Natural killer cell (primary cell): Measurements from ENCODE around the gene CDK13. TPM values are rescaled to one million over a fixed set of nuclear protein-coding genes. Genes with fewer than 3 reads are reported as not detected.
A peak's percentile ranks its signal among the peaks of the same experiment; 100 is the strongest.

Source experiments
- ATAC-seq, 3 donors: fragments of 150-1000 bp in 2 of 3; fragments of 200-7000 bp in 1 of 3; cut with Tn5 transposase; 1 replicate in 1 of 3; 2 replicates in 2 of 3; pipeline ENCODE4 v1.10.0; 2021; ENCODE audit warnings: mild to moderate bottlenecking in 2 of 3, moderate library complexity in 2 of 3
- DNase-seq, 2 donors: peaks; one replicate each; pipeline versions ENCODE4 v3.0.0 to v3.0.0-alpha.2; 2013 to 2021; ENCODE audit warnings: mixed read lengths in 1 of 2
- H3K27ac ChIP-seq: one replicate; pipeline ENCODE4 v1.5.1; 2013; ENCODE audit warnings: mild to moderate bottlenecking, low read length
- H3K27me3 ChIP-seq: one replicate; pipeline ENCODE4 v1.6.1; 2013; ENCODE audit warnings: low read length; ENCODE audit not compliant: control insufficient read depth, insufficient read depth
- H3K36me3 ChIP-seq: one replicate; pipeline ENCODE4 v1.6.1; 2013; ENCODE audit warnings: low read length; ENCODE audit not compliant: control insufficient read depth, insufficient read depth
- H3K4me1 ChIP-seq: one replicate; pipeline ENCODE4 v1.6.1; 2013; ENCODE audit warnings: low read length; ENCODE audit not compliant: control insufficient read depth, insufficient read depth
- H3K4me3 ChIP-seq: one replicate; pipeline ENCODE4 v1.5.1; 2013; ENCODE audit warnings: low read length
- H3K9me3 ChIP-seq: one replicate; pipeline ENCODE4 v1.6.1; 2013; ENCODE audit warnings: low read length; ENCODE audit not compliant: control insufficient read depth, insufficient read depth
- H3K27ac Mint-ChIP-seq, 2 donors: one replicate each; pipeline ENCODE4 v1.8.0; 2022; ENCODE audit warnings: mild to moderate bottlenecking in 2 of 2, mixed read lengths in 2 of 2, moderate library complexity in 1 of 2
- H3K27me3 Mint-ChIP-seq, 2 donors: one replicate each; pipeline ENCODE4 v1.8.0; 2022; ENCODE audit warnings: low read depth in 2 of 2, mixed read lengths in 2 of 2
- H3K36me3 Mint-ChIP-seq: one replicate; pipeline ENCODE4 v1.8.0; 2022; ENCODE audit warnings: mixed read lengths
- H3K4me1 Mint-ChIP-seq, 2 donors: one replicate each; pipeline ENCODE4 v1.8.0; 2022; ENCODE audit warnings: mixed read lengths in 2 of 2
- H3K4me3 Mint-ChIP-seq: one replicate; pipeline ENCODE4 v1.8.0; 2022; ENCODE audit warnings: mild to moderate bottlenecking, moderate library complexity, mixed read lengths
- H3K9me3 Mint-ChIP-seq, 2 donors: one replicate each; pipeline ENCODE4 v1.8.0; 2022; ENCODE audit warnings: mixed read lengths in 2 of 2
- CTCF ChIP-seq: fragments of 200-600 bp; IDR thresholded peaks from one replicate; pipeline ENCODE4 v1.8.0; 2022; ENCODE audit warnings: antibody characterized with exemption
- WGBS: methylation state at CpG from one replicate; pipeline ENCODE4 v1.1.7; 2013; ENCODE audit warnings: missing lambda C conversion rate; ENCODE audit not compliant: insufficient coverage; 5-methylcytosine and 5-hydroxymethylcytosine counted together
- intact Hi-C: fragments of 100-400 bp; cut with micrococcal nuclease; formaldehyde crosslinking; loops from one replicate; pipeline ENCODE4 v1.14.2; 2022
- total RNA-seq, 4 donors: library from RNA; stranded (reverse); fragments of 120-200 nt in 1 of 4; gene quantifications; one replicate each; pipeline versions ENCODE4 v1.2.3 to v1.2.4, GENCODE V29; 2013 to 2022

Gene CDK13
- 100 to 1,000 TPM; 149 to 179 (median 163) TPM for total RNA-seq
- total RNA-seq (2013) = 195 TPM

GRCh38 chr7:39949971-39950472 lies at the start of gene CDK13:
TSS of gene CDK13 (plus strand) at chr7:39950256. CDS start at chr7:39950642, 386 bp downstream.
- no peak for TF ChIP-seq CTCF
- Histone ChIP-seq H3K27me3 (no peaks in the 10 kb centered on the region), H3K36me3 (no peaks in the 10 kb centered on the region), H3K9me3 (no peaks in the 10 kb centered on the region), H3K4me1 (peaks cover 14% of the 10 kb centered on the region), H3K27ac (peak within 1 kb of the TSS; percentile 99), H3K4me3 (peak within 1 kb of the TSS; percentile 98)
- H3K36me3 Mint-ChIP-seq = no peaks in the 10 kb centered on the region
- no peaks in the 10 kb centered on the region for H3K27me3 Mint-ChIP-seq
- ATAC-seq (peak; percentile 59 to 78 (median 68)), DNase-seq (peak; percentile 96 to 97)
- H3K9me3 Mint-ChIP-seq = no peaks in the 10 kb centered on the region
- peak within 1 kb of the TSS; percentile 98 for H3K4me3 Mint-ChIP-seq
- under 1% methylated on average over 59 of the region's 59 CpGs for WGBS
- intact Hi-C loops = loop anchor here (1.0 to 5.0 kb wide), 2 partner anchors 37 to 184 kb away; partner anchors contain the start of gene MPLKIP
- H3K4me1 Mint-ChIP-seq = peaks cover 45 to 54% of the 10 kb centered on the region in 2 donors
- peak within 1 kb of the TSS; percentile 98 to 100 for H3K27ac Mint-ChIP-seq

GRCh38 chr7:39904077-39904486 lies 46.0 kb upstream of the CDK13 start:
- Mint-ChIP-seq H3K4me3 (no peak overlapping the region), H3K4me1 (no peaks in the 10 kb centered on the region), H3K27me3 (no peaks in the 10 kb centered on the region), H3K36me3 (no peaks in the 10 kb centered on the region), H3K9me3 (no peaks in the 10 kb centered on the region), H3K27ac (no peak overlapping the region)
- intact Hi-C loops = no loop called here
- ATAC-seq (no peak), DNase-seq (no peak)
- WGBS = 95% methylated on average over 2 of the region's 2 CpGs
- peaks cover 6% of the 10 kb centered on the region for H3K9me3 ChIP-seq
- H3K27me3 ChIP-seq = no peaks in the 10 kb centered on the region
- no peaks in the 10 kb centered on the region for H3K36me3 ChIP-seq
- H3K4me3 ChIP-seq = no peak overlapping the region
- H3K27ac ChIP-seq = no peak overlapping the region
- H3K4me1 ChIP-seq = no peaks in the 10 kb centered on the region
- no peak for TF ChIP-seq CTCF

GRCh38 chr7:39908141-39908540 lies 41.9 kb upstream of the CDK13 start:
- 78% methylated on average over 1 of the region's 4 CpGs for WGBS
- no peaks in the 10 kb centered on the region for H3K9me3 Mint-ChIP-seq
- no peak overlapping the region for H3K4me3 Mint-ChIP-seq
- no peaks in the 10 kb centered on the region for H3K27me3 Mint-ChIP-seq
- H3K27ac Mint-ChIP-seq = no peak overlapping the region
- Histone ChIP-seq H3K27me3 (no peaks in the 10 kb centered on the region), H3K4me1 (no peaks in the 10 kb centered on the region), H3K36me3 (no peaks in the 10 kb centered on the region), H3K9me3 (peaks cover 6% of the 10 kb centered on the region), H3K27ac (no peak overlapping the region), H3K4me3 (no peak overlapping the region)
- no peaks in the 10 kb centered on the region for H3K4me1 Mint-ChIP-seq
- no peak for TF ChIP-seq CTCF
- DNase-seq (no peak), ATAC-seq (no peak)
- peaks cover 12% of the 10 kb centered on the region for H3K36me3 Mint-ChIP-seq
- intact Hi-C loops = no loop called here

GRCh38 chr7:39908973-39909372 lies 41.1 kb upstream of the CDK13 start:
- Histone ChIP-seq H3K9me3 (peaks cover 6% of the 10 kb centered on the region), H3K4me1 (no peaks in the 10 kb centered on the region), H3K27ac (no peak overlapping the region), H3K27me3 (no peaks in the 10 kb centered on the region), H3K4me3 (no peak overlapping the region), H3K36me3 (no peaks in the 10 kb centered on the region)
- no peak overlapping the region for H3K4me3 Mint-ChIP-seq
- intact Hi-C loops = no loop called here
- H3K27me3 Mint-ChIP-seq = no peaks in the 10 kb centered on the region
- 87% methylated on average over 3 of the region's 4 CpGs for WGBS
- no peak overlapping the region for H3K27ac Mint-ChIP-seq
- no peak for DNase-seq
- no peaks in the 10 kb centered on the region for H3K4me1 Mint-ChIP-seq
- peaks cover 12% of the 10 kb centered on the region for H3K36me3 Mint-ChIP-seq
- no peaks in the 10 kb centered on the region for H3K9me3 Mint-ChIP-seq
- ATAC-seq = no peak
- TF ChIP-seq CTCF = no peak
